IPS-18a (cell line): ENCODE data around the gene MARCHF10.

ENCODE experiments used
- H3K27ac ChIP-seq: one replicate; pipeline ENCODE4 v1.5.1; 2013; ENCODE audit warnings: low read length
- H3K27me3 ChIP-seq: one replicate; pipeline ENCODE4 v1.6.1; 2013; ENCODE audit warnings: mild to moderate bottlenecking, low read length; ENCODE audit not compliant: control insufficient read depth, insufficient read depth
- H3K36me3 ChIP-seq: one replicate; pipeline ENCODE4 v1.6.1; 2013; ENCODE audit warnings: low read depth, low read length; ENCODE audit not compliant: control insufficient read depth
- H3K4me1 ChIP-seq: one replicate; pipeline ENCODE4 v1.6.1; 2013; ENCODE audit warnings: low read depth, low read length; ENCODE audit not compliant: control insufficient read depth
- H3K4me3 ChIP-seq: one replicate; pipeline ENCODE4 v1.5.1; 2013; ENCODE audit warnings: low read length
- H3K9ac ChIP-seq: one replicate; pipeline ENCODE4 v1.6.1; 2013; ENCODE audit warnings: mild to moderate bottlenecking, low read length, moderate library complexity
- H3K9me3 ChIP-seq: one replicate; pipeline ENCODE4 v1.6.1; 2013; ENCODE audit warnings: low read depth, low read length; ENCODE audit not compliant: control insufficient read depth

MARCHF10 gene

GRCh38 chr17:62707425-62707739 lies 100.7 kb downstream of the MARCHF10 start:
- Histone ChIP-seq H3K4me1 (peaks cover 28% of the 10 kb centered on the region), H3K9ac (no peak overlapping the region), H3K9me3 (peaks cover 4% of the 10 kb centered on the region), H3K27ac (no peak overlapping the region), H3K4me3 (no peak overlapping the region), H3K36me3 (no peaks in the 10 kb centered on the region), H3K27me3 (peaks cover 35% of the 10 kb centered on the region)

GRCh38 chr17:62706598-62707424 lies 101.3 kb downstream of the MARCHF10 start:
- H3K9ac ChIP-seq: no peak overlapping the region
- H3K27ac ChIP-seq: no peak overlapping the region
- peak overlapping the region; percentile 67 for H3K4me3 ChIP-seq

GRCh38 chr17:62705778-62706597 lies 102.1 kb downstream of the MARCHF10 start:
- Histone ChIP-seq H3K4me1 (peaks cover 28% of the 10 kb centered on the region), H3K27me3 (peaks cover 35% of the 10 kb centered on the region), H3K36me3 (no peaks in the 10 kb centered on the region), H3K9me3 (peaks cover 4% of the 10 kb centered on the region), H3K9ac (peak overlapping the region; percentile 79), H3K4me3 (peak overlapping the region; percentile 67), H3K27ac (peak overlapping the region; percentile 5)

More at GRCh38 chr17:62706598-62707424, 101.3 kb downstream of the MARCHF10 start:
- no peaks in the 10 kb centered on the region for H3K36me3 ChIP-seq
- peaks cover 35% of the 10 kb centered on the region for H3K27me3 ChIP-seq
- peaks cover 4% of the 10 kb centered on the region for H3K9me3 ChIP-seq
- peaks cover 28% of the 10 kb centered on the region for H3K4me1 ChIP-seq

DNA sequence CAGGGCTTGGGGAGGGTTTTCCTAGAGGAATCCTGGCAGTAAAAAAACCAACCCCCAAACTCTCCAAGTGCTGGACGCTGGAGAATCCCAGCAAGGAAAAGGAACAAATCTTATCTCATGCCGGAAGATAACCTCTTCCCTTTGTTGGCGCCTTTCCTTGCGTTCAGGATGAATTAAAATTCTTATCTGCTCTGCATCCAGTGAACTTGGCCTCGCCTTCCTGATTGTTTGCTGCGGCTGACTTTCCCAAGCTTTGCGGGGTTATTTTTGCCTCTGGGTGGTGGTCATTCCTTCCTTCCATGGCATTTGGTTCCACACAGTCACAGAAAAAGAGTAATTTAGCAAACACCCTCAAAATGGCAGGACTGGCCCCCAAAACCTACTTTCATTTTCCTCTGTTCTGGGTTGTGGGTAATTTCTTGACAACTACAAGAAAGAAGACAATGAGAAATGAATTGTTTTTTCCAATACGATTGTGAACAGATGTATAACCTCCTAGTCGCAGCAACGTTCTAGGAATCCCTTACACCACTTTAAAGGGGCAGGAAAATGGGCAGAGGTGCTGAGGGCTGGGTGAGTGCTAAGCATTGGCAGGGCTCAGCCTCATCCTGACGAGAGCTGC lies 102.8 kb downstream of the MARCHF10 start:
- H3K9ac ChIP-seq: peak overlapping the region; percentile 79
- peaks cover 4% of the 10 kb centered on the region for H3K9me3 ChIP-seq
- peak overlapping the region; percentile 67 for H3K4me3 ChIP-seq
- H3K4me1 ChIP-seq: peaks cover 28% of the 10 kb centered on the region
- peaks cover 35% of the 10 kb centered on the region for H3K27me3 ChIP-seq
- no peaks in the 10 kb centered on the region for H3K36me3 ChIP-seq
- H3K27ac ChIP-seq: peak overlapping the region; percentile 5

DNA sequence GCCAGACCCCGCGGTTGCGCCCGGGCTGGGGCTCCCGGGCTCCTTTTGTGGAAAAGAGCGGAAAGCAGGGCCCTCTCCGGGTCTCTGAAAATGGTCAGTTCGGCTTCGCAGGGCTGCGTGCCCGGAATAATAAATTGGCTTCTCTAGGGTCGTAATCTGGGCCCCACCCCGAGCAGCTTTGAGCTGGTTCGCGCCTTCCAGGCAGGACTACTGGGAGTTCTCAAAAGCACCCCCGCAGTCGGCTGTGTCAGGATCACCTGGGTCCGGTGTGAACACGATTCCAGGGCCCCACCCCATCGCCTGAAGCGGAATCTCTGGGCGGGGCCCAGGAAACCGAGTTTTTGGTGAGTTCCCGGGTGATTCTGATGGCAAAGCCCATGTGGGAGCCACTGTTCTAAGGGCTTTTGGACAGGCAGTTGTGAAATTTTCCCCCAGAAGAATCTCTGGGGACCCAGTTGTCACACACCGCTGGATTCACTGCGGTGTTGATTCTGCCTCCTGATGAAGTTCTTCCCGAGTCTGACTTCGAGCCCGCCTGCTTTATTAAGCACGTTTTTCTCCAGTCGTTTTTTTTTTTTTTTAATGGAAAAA lies 103.6 kb downstream of the MARCHF10 start:
- Histone ChIP-seq H3K27me3 (peaks cover 35% of the 10 kb centered on the region), H3K9ac (peak overlapping the region; percentile 79), H3K27ac (no peak overlapping the region)

DNA sequence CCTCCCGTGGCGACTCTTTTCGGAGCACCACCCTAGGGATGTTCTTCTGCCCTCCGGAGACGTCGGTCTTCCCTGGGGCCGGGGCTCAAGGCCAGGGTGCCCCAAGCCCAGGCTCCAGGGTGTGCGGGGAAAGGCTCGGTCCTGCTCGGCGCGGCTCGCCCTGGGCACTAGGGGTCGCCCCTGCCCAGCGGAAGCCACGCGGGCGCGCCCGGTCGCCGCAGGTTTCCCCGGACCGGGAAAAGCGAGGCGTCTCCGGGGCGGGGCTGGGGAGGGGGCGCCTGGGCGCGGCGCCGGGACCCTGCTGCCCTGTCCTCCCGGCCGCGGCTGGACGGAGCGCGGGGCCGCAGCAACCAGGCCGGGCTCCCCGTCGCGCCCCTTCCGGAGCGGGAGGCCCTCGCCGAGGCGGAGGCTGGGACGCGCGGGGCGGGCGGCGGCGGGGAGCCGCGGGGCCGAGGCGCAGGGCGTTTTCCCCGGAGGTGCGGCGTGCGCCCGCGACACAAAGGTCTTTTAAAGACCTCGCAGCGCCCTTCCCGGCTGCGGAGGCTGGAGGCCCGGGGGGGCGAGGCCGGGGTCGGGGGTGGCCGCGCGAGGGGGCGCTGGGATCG lies 104.2 kb downstream of the MARCHF10 start:
- H3K27ac ChIP-seq: no peak overlapping the region

More for the DNA sequence above, 103.6 kb downstream of the MARCHF10 start:
- H3K9me3 ChIP-seq: peaks cover 4% of the 10 kb centered on the region
- H3K36me3 ChIP-seq: no peaks in the 10 kb centered on the region
- peak overlapping the region; percentile 67 for H3K4me3 ChIP-seq
- H3K4me1 ChIP-seq: peaks cover 28% of the 10 kb centered on the region

GRCh38 chr17:62703261-62703775 lies 104.8 kb downstream of the MARCHF10 start:
- Histone ChIP-seq H3K9ac (no peak overlapping the region), H3K4me1 (peaks cover 28% of the 10 kb centered on the region), H3K4me3 (peak overlapping the region; percentile 49), H3K36me3 (no peaks in the 10 kb centered on the region), H3K9me3 (no peaks in the 10 kb centered on the region), H3K27ac (no peak overlapping the region), H3K27me3 (peaks cover 35% of the 10 kb centered on the region)

More for the DNA sequence above, 104.2 kb downstream of the MARCHF10 start:
- Histone ChIP-seq H3K36me3 (no peaks in the 10 kb centered on the region), H3K4me1 (peaks cover 28% of the 10 kb centered on the region), H3K27me3 (peaks cover 35% of the 10 kb centered on the region), H3K4me3 (peak overlapping the region; percentile 67), H3K9me3 (peaks cover 3% of the 10 kb centered on the region), H3K9ac (peak overlapping the region; percentile 79)

DNA sequence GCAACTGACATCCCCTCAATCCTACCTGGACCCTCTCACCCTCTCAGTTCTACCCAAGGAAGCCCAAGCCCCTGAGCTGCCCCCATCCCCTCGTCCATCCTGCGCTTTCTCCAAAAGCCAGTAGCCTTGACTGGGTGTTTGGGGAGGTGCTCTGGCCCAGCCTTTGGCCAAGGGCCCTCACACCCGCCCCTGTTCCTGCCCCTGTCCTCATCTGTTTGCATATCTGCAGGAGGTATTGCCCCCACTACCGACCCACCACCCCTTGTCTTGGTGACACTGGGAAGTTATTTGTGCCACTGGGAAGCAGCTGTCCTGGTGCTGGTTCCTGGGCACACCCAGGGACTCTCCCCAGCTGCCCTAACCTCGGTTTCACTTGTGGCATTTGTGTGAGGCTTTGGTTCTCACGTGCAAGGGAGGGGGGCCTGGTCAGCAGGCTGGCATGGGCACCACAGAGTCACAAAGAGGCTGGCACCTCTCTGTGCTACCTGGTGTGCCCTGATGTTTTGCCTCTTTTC lies 105.3 kb downstream of the MARCHF10 start:
- peaks cover 35% of the 10 kb centered on the region for H3K27me3 ChIP-seq
- H3K36me3 ChIP-seq: no peaks in the 10 kb centered on the region
- H3K4me1 ChIP-seq: peaks cover 28% of the 10 kb centered on the region
- H3K27ac ChIP-seq: no peak overlapping the region
- no peaks in the 10 kb centered on the region for H3K9me3 ChIP-seq
- no peak overlapping the region for H3K9ac ChIP-seq
- no peak overlapping the region for H3K4me3 ChIP-seq

- Histone ChIP-seq H3K4me1 (peaks cover 21% of the 10 kb centered on the region), H3K9me3 (no peaks in the 10 kb centered on the region), H3K9ac (no peak overlapping the region), H3K27ac (no peak overlapping the region), H3K4me3 (no peak overlapping the region), H3K36me3 (no peaks in the 10 kb centered on the region), H3K27me3 (peaks cover 26% of the 10 kb centered on the region)
These were observed 106.4 kb downstream of the MARCHF10 start for GRCh38 chr17:62701706-62702085.

GRCh38 chr17:62700964-62701705 lies 107.0 kb downstream of the MARCHF10 start:
- no peak overlapping the region for H3K9ac ChIP-seq
- peaks cover 20% of the 10 kb centered on the region for H3K27me3 ChIP-seq
- no peak overlapping the region for H3K27ac ChIP-seq
- H3K4me3 ChIP-seq: no peak overlapping the region
- no peaks in the 10 kb centered on the region for H3K36me3 ChIP-seq
- peaks cover 16% of the 10 kb centered on the region for H3K4me1 ChIP-seq
- no peaks in the 10 kb centered on the region for H3K9me3 ChIP-seq
